NCI-H1930 (cell line): Measurements from ENCODE around the gene DCUN1D3.

Experiments used
- DNase-seq, 2 experiments: peaks; one replicate each; lab custom pipeline; 2025; lab: John Stamatoyannopoulos, UW

Gene DCUN1D3

GRCh38 chr16:20918486-20919239 lies 18.5 kb upstream of the DCUN1D3 start:
- no peak for DNase-seq

GRCh38 chr16:20916942-20917341 lies 16.8 kb upstream of the DCUN1D3 start:
- no peak for DNase-seq

- DNase-seq: no peak
Measured at GRCh38 chr16:20916289-20916688, 16.1 kb upstream of the DCUN1D3 start.

GRCh38 chr16:20911361-20911760 lies 11.2 kb upstream of the DCUN1D3 start:
- no peak for DNase-seq

GRCh38 chr16:20910781-20911321 lies 10.7 kb upstream of the DCUN1D3 start:
- DNase-seq: no peak

- no peak for DNase-seq
Measured at GRCh38 chr16:20906341-20907255, 6.4 kb upstream of the DCUN1D3 start.

- DNase-seq: no peak
Measured at GRCh38 chr16:20905576-20905975, 5.4 kb upstream of the DCUN1D3 start.

GRCh38 chr16:20904507-20905081 lies 4.4 kb upstream of the DCUN1D3 start:
- DNase-seq: no peak

- no peak for DNase-seq
Measured at GRCh38 chr16:20903899-20904506, 3.8 kb upstream of the DCUN1D3 start.

- DNase-seq: no peak
Measured at GRCh38 chr16:20903116-20903898, 3.1 kb upstream of the DCUN1D3 start.

GRCh38 chr16:20902426-20902825 lies 2.3 kb upstream of the DCUN1D3 start:
- no peak for DNase-seq

GRCh38 chr16:20901436-20902112 lies 1.4 kb upstream of the DCUN1D3 start:
- no peak for DNase-seq

GRCh38 chr16:20901068-20901435 lies 894 bp upstream of the DCUN1D3 start:
- DNase-seq: no peak

GRCh38 chr16:20899477-20900298 lies 470 bp downstream of the DCUN1D3 start:
- no peak for DNase-seq

GRCh38 chr16:20899071-20899470 lies 1.1 kb downstream of the DCUN1D3 start:
- no peak for DNase-seq

- DNase-seq: no peak
Measured at GRCh38 chr16:20897922-20898321, 2.2 kb downstream of the DCUN1D3 start.

GRCh38 chr16:20897253-20897897 lies 2.8 kb downstream of the DCUN1D3 start:
- no peak for DNase-seq

GRCh38 chr16:20894388-20894787 lies 5.8 kb downstream of the DCUN1D3 start:
- no peak for DNase-seq

GRCh38 chr16:20889625-20890275 lies 10.4 kb downstream of the DCUN1D3 start:
- DNase-seq: no peak
